Measurements from ENCODE around the gene NDUFS7.

Gene NDUFS7

DNA sequence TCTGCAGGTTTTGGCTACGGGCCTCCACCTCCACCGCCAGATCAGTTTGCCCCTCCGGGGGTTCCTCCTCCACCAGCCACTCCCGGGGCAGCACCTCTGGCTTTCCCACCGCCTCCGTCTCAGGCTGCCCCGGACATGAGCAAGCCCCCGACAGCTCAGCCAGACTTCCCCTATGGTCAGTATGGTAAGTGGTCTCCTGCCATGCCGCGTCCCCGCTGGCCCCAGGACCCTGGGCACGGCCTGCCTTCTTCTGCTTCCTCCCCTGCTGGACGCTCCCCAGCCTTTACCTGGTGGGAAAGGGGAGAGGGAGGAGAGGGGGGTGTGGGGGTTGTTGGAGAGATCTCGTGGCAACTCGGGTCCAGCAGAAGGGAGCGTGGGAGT, 48.8 kb downstream of the NDUFS7 start:
- DNase-seq (ENCODE audit: low read depth), result no peak

DNA sequence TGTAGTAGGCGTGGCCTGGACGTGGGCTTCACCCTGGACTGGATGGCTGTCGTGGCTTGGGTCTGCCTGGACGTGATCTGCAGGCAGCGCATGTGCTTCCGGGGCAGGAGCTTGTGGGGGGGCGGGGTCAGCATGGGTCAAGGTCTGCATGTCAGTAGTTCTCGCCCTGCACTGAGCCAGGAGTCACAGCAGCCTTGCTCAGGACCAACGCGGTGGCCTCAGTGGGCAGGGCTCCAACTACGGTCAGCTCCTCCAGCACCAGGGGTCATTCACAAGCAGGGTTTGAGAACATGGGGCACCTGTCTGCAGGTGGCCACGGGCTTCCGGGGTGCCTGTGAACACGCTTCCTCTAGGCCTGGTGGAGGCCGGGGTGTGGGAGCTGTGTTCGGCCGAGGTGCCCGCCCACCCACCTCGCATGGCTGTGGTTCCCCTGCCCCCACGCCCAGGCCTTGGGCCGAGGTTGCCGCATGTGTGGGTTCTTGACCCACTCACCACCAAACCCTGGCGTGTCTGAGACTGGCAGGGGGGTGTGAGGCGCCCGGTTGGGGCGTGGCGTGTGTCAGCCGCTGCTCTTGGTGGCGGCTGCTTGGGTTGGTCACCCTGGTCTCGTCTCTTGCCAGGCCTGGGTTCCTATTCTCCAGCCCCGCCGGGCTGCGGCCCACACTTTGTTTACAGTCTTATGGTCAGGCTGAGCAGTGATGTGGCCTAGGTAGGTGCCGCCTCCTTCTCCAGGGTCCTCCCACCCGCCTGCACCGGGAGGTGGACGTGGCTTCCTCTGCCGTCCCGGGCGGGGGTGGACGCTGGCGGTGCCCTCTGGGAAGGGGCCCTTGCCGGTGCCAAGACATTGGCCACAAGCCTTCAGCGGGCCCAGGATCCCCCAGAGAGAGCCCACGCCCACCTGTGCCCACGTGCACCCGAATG, 49.7 kb downstream of the NDUFS7 start:
- DNase-seq (ENCODE audit: low read depth), result no peak

DNA sequence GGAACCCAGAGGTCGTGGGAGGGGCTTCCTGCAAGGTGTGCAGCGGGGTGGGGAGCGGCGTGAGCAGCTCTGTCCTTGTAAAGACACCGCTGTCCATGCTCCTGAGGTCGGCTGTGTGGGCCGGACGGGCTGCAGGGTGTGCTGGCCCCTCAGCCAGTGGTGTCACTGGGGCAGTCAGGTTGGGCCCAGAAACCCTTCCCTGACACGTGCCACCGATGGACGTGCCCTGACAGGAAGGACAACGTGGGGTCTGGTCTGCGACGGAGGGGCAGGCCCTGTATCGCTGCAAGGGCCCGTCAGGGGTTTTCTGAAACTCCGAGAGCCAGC, 50.3 kb downstream of the NDUFS7 start:
- no peak for DNase-seq (ENCODE audit: low read depth)

DNA sequence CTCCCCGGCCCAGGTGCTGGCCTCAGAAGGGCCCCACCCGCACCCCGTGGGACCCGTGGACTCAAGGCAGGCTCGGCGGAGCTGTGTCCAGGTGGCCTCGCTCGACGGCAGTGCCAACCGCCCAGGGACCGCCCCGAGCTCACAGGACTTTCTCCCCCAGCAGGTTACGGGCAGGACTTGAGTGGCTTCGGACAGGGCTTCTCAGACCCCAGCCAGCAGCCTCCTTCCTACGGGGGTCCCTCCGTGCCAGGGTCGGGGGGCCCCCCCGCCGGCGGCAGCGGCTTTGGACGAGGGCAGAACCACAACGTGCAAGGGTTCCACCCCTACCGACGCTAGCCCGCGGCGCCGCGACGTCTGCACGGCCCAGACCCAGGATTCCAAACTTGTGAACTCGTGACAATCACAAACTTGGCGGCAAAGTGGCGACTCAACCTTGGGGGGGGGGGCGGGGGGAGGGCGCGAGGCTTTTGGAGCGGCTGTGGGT, 50.9 kb downstream of the NDUFS7 start:
- no peak for DNase-seq (ENCODE audit: low read depth)

DNA sequence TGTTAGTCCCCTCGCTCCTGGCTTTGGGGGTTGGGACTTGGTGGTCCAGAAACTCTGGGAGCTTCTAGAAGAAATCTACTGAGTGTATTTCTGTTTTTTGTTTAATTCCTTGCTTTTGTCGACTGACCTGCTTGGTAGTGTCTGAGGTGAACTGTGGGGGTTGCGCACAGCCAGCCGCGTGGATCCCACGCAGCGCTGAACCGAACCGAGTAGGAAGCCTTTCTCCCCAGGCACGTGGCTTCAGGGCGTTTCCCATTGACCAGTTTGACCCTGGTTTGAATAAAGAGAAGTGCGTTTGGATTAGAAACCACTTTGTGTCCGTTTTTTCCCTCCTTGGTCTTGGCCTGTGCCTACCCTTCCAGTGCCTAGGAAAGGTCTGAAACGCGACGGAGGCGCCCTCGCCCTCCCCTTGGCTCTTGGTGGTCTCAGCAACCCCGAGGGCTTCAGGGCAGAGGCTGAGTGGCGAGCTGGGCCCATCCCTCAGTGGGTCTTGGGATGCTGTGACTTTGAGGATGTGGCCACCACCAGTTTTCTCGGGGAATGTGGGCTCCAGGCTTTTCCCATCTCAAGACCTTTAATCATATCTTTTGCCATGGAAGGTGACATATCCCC, 51.8 kb downstream of the NDUFS7 start:
- DNase-seq (ENCODE audit: low read depth), result no peak

DNA sequence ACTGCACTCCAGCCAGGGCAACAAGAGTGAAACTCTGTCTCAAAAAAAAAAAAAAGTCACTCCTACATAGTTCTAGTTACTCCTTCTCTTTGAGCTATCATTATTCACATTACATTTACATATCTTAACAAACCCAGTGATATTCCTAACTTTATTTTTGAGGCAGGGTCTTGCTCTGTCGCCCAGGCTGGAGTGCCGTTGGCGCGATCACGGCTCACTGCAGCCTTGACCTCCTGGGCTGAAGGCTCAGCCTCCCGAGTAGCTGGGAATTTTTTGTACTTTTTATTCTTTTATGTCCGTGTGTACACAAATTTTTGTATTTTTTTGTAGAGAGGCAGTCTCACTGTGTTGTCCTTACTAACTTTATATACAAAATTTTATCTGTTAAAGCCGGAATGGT, 53.9 kb downstream of the NDUFS7 start:
- DNase-seq (ENCODE audit: low read depth), result no peak

DNA sequence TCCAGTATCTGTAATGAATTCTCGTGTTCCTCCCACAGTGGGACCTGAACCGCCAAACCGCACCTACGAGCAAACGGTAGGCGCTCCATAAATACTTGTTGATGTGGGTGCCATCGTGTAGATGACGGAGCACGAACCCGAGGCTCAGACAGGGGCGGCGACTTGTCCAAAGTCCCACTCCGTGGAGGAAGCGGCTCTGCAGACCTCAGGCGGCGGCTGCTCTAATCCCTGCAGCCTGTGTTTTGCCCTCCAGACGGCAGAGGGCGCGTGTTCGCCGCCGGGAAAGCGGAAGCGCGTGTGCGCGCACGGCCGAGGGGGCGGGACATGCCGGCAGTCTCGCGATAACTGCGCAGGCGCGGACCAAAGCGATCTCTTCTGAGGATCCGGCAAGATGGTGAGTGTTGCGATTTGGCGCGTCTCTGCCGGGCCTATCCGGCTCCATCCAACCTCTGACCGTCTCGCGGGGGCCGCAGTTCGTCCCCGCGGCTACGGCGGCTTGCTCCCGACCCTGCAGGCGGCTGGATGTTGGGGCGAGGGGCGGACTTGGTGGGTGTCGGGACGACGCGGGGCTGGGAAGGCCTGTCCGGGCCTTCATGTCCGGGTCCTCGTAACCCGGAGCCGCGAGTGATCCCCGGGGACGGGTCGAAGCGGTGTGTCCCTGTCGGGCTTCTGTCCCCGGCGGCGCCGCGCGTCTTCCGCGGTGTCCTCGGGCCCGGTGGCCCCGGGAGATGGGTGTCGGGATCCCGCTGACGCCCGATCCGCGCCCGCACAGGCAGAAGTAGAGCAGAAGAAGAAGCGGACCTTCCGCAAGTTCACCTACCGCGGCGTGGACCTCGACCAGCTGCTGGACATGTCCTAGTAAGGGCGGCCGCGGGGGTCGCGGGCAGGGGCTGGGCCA, 54.6 kb downstream of the NDUFS7 start, which contains the start of gene RPS15:
RPS15 (plus strand) TSS at position 362 of the 898 bp plus-strand sequence; CDS start at position 392, 30 bp downstream.
- DNase-seq (ENCODE audit: low read depth), result peak; percentile 94

DNA sequence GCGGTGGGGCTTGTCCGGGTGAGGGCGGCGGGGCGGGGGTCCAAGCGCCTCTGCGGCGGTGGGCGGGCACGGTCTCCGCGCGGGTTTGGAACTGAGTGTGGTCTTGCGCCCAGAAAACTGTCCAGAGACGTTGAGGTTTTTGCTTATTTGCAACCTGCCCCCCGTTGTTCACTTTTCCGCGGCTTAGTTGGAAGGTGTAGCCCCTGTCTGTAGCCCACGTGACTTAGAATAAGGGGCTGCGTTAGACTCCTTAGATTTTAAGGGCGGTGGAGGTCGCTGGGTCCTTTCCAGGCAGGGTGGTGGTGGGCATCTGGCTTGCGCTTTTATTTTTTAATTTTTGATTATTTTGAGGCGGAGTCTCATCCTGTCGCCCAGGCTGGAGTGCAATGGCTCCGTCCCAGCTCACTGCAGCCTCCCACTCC, 55.2 kb downstream of the NDUFS7 start:
- no peak for DNase-seq (ENCODE audit: low read depth)

DNA sequence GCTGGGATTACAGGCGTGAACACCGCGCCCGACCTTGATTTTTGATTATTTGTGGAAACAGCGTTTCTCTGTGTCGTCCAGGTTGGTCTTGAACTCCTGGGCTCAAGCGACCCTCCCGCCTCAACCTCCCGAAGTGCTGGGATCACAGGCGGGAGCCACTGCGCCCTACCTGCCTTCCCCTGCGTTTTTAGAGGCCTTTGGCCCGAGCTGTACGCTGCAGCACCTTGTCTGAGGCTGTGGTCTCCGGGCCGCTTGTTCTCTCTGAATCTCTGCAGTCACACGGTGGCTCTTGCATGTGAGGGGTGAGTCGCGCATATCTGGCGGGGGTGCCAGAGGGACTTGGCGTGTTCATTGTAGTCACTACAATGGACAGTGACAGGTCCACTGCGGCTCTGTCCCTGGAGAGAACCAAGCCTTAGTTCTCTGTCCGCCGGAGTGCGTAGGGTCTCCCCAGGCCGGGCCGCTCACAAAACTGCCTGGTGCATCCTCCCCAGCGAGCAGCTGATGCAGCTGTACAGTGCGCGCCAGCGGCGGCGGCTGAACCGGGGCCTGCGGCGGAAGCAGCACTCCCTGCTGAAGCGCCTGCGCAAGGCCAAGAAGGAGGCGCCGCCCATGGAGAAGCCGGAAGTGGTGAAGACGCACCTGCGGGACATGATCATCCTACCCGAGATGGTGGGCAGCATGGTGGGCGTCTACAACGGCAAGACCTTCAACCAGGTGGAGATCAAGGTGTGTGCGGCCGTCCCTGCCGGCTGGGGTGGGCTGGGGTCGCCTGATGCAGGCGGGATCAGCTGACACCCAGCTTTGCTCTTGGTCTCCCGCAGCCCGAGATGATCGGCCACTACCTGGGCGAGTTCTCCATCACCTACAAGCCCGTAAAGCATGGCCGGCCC, 56.1 kb downstream of the NDUFS7 start:
- DNase-seq (ENCODE audit: low read depth), result peak; percentile 68

DNA sequence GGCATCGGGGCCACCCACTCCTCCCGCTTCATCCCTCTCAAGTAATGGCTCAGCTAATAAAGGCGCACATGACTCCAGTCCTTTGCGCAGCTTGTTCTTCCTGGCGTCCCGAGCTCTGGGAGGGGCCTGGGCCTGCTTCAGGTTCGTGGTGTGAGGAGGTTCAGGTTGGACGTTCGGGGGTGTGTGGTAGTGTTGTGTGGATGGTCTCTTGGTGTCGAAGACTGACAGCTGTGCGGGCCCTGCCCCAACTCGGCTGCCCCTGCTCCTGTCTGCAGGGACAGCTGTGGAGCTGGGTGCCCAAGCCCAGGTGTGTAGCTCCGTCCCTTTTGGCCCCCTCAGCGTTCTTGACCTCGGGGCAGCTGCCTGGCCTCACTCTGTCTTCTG, 56.7 kb downstream of the NDUFS7 start:
- no peak for DNase-seq (ENCODE audit: low read depth)

DNA sequence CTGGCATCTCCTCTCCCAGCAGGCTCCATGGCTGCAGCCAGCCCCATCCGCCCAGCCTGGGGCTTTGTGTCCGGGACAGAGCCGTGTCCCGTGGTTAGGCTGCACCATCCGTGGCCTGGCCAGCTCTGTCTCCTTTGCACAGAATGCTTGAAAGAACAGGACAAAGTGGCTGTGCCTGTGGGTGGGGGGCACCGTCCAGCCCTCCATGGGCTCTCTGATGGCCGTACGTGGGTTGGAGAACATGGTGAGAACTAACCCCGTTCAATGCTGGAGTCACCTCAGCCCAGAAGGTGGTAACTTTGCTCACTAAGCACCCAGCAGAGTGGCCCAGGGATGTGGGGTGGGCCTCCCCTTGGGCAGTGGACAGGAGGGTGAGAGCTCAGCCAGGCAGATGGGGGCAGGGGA, 57.3 kb downstream of the NDUFS7 start:
- DNase-seq (ENCODE audit: low read depth), result no peak

DNA sequence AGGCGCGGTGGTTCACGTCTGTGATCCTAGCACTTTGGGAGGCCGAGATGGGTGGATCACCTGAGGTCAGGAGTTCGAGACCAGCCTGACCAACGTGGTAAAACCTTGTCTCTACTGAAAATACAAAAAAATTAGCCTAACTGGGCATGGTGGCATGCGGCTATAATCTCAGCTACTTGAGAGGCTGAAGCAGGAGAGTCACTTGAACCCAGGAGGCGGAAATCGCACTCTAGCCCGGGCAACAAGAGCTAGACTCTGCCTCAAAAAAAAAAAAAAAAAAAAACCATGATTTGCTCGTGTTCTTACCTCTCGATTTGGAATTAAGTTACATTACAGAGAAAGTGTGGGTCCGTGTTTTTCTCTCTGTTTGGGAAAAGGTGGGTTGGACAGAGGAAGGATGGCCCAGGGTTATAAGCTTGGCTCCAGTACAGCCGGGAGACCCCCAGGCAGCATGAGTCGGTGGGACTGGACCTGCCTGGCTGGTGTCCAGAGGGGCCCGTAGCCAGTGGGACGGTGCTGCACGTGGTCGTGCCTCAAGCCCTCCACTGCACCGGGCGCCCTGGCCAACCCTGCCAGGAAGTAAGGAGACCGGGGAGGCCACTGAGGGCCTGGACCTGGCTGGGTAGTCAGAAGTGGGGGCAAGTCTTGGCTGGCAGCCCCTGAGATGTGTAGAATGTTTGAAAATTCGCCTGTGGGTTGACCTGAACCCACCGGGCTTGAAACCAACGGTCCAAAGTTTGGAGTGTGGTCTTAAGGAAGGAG, 58.2 kb downstream of the NDUFS7 start:
- DNase-seq (ENCODE audit: low read depth), result no peak

Measured in ELR (cell line).